Measurements from ENCODE around the gene SSBP4.
"Not testable (repeated sequence)": the region's sequence is repeated elsewhere in the genome, so short reads cannot be mapped to it uniquely, and the experiment has no call there.

SSBP4 gene

DNA sequence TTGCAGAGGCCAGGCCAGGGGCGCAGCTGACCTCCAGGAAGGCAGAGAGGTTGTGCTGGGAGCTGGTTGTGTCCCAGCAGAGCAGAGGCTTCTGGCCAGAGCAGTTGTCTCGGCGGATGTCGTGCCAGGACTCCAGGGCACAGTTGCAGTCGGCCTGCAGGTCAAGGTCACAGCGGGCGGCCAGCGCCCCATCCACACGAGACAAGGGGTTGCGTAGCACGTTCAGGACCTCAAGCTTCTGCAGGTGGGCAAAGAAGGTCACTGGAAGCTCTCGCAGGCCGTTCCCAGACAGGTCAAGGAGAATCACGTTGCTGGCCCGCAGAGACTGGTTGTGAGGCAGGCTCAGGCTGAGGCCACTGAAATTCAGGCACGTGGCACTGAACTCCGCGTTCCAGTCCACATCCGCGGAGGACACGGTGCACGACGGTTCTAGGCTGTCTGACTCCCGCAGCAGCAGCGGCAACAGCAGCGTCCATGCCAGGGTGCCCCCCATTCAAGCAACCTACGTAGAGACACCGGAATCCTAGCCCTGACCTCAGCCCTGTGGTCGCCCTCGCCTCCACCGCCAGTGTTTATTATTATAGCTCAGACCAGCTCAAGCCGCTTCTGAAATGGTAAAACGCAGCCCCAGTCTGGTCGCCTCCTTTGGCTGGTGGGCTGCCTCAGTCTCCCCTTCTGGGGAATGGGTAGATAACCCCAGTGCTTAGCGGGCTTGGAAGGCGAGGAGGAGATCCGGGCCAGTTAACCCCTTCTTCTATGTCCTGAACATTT is 22.5 kb upstream of the SSBP4 start:
- no peak for FAIRE-seq

DNA sequence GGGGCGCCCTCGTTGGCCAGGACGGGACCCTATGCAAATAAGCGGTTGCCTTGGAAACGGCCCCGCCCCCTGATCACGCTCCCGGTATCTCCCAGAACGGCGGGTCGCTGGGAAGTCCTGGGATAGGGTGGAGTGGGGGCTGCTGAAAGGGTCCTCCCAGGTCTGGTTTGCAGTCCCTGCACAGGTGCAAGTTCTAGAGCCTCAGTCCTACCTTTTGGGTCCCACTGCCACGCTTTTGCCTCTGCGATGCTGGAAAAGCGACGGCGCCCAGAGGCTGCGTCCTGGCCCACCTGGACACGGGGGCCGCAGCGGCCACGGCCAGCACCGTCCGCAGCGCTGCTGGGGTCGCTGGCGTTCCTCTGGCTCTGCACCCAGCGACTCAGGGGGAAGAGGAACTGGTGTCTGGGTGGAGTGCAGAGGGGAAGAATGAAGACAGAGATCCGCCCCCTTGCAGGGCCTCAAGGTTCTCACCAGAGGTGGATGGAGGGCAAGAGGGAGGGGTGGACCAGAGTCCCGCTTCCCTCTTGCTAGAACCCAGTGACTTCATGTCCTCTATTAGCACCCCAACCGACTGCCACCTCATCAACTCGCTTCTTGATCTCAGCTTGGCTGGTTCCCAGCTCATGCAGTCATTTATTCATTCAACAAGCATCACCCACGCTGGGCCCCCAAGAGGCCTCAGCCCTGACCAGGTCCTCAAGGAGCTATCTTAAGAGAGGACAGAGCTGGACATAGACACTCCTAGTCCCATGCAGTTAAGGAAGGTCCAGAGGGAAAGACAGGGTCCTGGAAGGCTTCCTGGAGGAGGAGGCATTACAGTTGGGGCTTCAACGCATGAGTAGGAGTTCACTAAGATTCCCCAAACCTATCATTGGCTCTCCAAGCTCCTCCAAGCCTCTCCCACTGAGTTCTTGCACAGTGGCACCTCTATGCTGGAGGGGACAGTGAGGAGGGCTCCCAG is 21.7 kb upstream of the SSBP4 start, which contains the start of gene LRRC25:
Gene LRRC25, minus strand, starts transcription at position 381 of the 961 bp plus-strand sequence. CDS start 659 bp downstream, outside the sequence.
- FAIRE-seq, result no peak

- no peak for FAIRE-seq
Observed at GRCh38 chr19:18399008-18399407, 20.2 kb upstream of the SSBP4 start.

DNA sequence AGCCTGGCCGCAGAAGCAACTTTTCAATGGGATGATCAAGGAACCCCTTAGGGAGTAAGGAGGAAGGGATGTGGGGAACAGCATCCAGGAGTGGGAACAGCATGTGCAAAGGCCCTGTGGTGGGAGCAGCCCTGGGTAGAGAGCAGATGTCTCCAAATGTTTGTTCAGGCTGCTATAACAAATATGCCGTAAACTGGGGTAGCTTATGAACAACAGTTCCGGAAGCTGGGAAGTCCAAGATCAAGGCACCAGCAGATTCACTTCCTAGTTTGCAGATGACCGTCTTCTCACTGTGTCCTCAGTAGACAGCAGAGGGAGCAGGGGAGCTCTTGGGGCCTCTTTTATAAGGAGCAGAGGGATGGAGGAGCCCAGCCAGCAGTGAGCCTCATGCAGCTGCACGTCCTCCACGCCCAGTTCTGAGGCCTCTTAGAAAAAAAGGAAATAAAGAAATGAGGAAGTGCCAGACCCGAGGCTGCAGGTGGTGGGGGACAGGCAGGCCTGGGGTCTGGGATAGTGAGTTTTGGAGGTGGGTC is 17.6 kb upstream of the SSBP4 start:
- peak; percentile 58 for FAIRE-seq

GRCh38 chr19:18402455-18403248 is 16.5 kb upstream of the SSBP4 start:
- FAIRE-seq, result not testable (repeated sequence)

DNA sequence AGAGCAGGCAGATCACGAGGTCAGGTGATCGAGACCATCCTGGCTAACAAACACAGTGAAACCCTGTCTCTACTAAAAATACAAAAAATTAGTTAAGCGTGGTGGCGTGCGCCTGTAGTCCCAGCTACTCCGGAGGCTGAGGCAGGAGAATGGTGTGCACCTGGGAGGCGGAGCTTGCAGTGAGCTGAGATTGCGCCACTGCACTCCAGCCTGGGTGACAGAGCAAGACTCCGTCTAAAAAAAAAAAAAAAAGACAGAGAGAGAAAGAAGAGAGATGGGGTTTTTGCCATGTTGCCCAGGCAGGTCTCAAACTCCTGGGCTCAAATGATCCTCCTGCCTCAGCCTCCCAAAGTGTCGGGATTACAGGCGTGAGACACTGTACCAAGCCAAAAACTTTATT is 13.4 kb upstream of the SSBP4 start:
- FAIRE-seq, result not testable (repeated sequence)

- no peak for FAIRE-seq
Observed at GRCh38 chr19:18406749-18407148, 12.4 kb upstream of the SSBP4 start.

DNA sequence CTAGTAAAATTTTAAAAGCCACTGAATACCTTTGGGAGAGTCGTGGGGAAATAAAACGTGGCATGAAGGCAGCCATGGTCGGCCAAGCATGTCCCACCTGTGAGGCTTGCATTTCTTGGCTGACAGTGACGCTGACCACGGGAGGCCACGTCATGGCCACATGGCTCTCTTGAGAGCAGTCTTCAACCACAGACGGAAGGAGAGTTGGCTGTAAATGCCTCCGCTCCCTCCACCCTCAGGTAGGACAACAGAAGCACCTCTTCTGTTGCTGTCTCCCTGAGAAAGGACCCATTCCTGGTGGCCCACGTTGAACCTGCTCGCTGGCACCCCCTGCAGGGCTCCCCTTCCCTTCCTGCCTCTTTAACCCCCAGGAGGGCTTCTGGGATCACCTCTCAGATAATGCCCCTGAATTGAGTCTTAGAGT is 11.1 kb upstream of the SSBP4 start:
- FAIRE-seq, result no peak

DNA sequence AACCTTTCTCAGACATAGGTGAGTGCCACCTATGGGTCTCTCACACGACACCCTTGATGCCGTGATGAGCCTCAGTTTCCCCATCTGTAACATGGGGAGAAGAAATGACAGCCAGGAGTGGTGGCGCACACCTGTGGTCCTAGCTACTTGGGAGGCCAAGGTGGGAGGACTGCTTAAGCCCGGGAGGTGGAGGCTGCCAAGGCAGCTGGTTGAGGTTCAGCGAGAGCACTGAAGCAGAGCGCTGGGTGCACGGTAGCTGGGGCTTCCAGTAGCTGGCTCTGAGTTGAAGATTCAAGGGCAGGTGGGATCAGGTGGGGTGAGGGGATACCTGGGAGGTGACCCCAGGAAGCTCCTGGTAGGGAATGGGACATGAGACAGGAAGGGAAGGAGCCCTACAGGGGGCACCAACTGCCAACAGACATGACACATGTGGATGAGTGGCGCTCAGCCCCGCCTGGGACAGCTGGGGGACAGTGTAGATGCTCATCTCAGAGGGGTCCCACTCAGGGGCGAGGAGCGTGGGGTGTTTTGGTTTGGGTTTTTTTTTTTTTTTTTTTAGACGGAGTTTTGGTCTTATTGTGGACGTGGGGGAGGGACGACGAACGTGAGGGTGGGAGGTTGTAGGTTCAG is 6.5 kb upstream of the SSBP4 start:
- FAIRE-seq, result no peak

DNA sequence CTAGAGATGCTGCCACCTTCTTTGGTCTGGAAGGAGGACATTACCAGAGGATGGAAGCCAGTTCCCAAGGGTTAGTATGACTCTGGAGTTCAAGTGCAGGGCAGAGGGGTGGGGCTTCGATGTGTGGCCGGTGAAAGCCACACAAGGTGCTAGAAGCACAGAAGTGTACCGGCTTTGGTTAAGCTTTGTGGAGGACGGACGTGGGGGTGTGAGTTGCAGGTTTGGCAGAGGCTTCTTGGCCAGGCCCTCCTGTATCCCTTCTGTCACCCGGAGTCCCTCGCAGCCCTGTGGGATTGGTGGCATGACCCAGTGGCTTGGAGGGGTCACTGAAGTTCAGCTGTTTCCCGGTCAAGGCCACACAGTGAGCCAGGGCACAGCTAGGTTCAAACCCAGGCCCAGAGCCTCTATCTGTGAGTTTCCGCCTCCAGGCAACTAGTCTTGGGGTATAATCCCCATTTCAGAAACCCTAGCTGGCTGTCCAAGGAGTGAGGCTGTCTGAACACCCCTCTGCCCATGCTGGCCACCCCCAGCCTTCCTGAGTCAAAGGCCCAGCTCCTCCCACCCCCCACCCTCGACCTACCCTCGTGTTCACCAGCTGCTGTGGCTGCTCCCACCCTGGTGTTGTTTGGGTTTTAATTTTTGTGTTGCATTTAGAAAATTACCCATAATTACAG is 4.6 kb upstream of the SSBP4 start:
- FAIRE-seq, result no peak

GRCh38 chr19:18415178-18415867 is 3.9 kb upstream of the SSBP4 start:
- peak; percentile 25 for FAIRE-seq

DNA sequence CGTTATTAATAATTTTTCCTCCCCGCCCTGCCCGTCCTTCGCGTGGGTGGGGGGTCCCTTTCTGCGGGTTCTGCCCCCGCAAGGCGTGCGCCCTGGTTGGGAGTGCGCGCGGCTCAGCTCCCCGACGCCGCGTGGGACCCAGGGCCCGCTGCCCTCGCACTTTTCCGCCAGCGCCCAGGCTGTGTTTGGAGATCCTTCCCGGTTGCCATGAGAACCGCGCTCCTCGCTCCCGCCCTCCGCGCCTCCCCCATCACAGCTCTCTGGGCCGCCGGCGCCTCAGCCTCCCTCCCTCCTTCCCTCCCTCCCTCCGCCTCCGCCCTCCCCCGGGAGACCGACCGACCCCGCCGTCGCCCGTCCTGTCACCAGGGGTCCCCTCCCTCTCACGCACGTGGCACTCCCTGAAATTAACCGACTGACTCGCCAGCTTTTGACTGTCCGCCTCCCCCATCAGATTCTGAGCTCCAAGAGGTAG is 2.4 kb upstream of the SSBP4 start:
- FAIRE-seq, result no peak

DNA sequence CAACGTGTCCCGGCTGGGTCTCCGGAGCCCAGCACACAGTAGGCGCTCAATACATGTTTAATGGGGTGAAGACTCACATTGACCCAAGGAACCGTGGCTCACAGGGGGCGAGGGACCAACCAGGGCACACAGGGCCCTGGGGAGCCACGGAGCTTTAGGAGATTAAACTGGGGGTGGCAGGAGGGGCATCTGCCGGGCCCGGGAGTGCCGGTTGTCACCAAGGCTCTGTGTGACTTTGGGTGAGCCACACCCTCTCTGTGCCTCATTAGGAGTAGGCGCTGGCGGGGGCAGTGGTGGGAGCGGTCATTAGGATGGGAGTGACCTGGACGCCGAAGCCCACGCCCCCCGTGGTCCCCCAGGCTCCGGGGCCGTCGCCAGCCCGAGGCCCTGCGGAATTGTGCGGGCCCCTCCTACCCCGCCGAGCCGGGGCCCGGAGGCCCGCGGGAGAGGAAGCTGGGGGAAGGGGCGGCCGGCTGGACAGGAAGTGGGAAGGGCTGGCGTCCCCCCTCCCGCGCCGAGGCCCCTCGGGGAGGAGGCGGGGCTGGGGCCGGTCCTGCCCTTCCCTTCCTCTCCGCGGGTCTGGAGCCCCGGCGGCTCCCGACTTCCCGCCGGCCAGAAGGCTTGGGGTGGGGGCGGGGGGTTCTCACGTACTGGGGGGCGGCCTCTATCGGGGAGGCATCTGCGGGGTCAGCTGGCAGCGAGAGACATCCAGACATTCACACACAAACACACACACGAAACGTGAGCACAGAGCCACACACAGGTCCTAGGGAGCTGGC is 1.8 kb upstream of the SSBP4 start:
- peak; percentile 19 for FAIRE-seq

GRCh38 chr19:18418029-18418482 is 1.1 kb upstream of the SSBP4 start:
- FAIRE-seq, result no peak

DNA sequence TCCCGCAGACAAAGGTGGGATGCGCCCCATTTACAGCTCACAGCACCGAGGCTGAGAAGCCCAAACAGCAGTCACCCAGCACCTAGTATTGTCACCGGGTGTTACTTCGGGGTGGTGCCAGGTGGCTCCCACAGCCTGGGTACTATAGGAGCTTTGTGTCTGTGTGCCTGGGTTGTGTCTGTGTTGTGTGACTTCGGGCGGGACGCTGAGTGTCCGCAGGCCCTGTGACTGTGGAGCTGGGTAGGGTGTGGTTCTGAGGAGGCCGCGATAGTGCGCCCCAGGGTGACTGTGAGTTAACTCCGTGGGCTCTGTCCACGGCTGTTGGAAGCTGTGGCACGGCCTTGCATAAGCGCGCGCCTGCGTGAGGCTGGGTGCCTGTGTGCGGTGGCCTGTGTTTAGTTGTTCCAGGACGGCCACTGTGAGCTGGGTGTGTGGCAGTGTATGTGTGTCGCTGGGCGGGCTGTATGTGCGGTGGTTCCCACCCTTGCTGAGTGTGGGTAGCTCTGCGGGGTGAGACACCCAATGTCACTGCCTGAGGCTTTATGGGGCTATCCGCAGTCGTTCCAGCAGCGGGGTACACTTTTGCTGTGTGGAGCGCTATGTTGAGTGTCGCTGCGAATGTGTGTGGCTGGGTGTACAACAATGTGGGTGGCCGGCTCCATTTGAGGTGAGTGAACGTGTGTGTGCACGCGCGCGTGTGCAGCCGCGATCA is 559 bp upstream of the SSBP4 start:
- FAIRE-seq, result no peak

- no peak for FAIRE-seq
Observed at GRCh38 chr19:18419699-18420460, 682 bp downstream of the SSBP4 start.

DNA sequence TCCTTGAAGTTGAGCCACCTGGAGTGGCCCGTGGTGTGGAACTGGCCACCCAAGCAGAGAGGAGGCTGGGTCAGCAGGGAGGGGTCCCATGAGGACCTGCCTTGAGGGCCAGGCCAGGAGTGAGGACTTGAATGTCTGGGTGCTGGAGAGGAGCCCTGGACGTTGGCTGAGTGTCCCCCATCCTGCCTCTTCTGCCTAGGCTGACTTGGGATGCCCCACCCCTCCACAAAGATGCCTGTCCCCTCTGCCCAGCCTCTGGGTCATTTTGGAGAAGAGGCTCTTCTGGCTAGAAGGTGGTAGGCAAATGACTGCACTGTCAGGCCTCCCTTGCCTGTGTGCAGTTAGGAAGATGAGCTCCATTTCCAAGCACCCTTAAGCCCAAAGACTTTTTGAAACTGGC is 1.7 kb downstream of the SSBP4 start:
- FAIRE-seq, result no peak

GRCh38 chr19:18421371-18421959 is 2.3 kb downstream of the SSBP4 start:
- no peak for FAIRE-seq

Measured in TTC549 (cell line).